IPS-20b (cell line): Measurements from ENCODE around the gene TSEN54.

ENCODE experiments used
- H3K27ac ChIP-seq: one replicate; pipeline ENCODE4 v1.5.1; 2013; ENCODE audit warnings: low read length
- H3K27me3 ChIP-seq: 2 replicates; pipeline ENCODE4 v1.6.1; 2013; ENCODE audit warnings: mild to moderate bottlenecking, low read length, inconsistent platforms; ENCODE audit not compliant: insufficient read depth
- H3K36me3 ChIP-seq: 2 replicates; pipeline ENCODE4 v1.6.1; 2013; ENCODE audit warnings: low read depth, mild to moderate bottlenecking, inconsistent platforms, low read length, moderate library complexity; ENCODE audit not compliant: insufficient read depth
- H3K4me1 ChIP-seq: 2 replicates; pipeline ENCODE4 v1.6.1; 2013; ENCODE audit warnings: mild to moderate bottlenecking, control low read depth, inconsistent platforms, low read length, moderate library complexity; ENCODE audit not compliant: insufficient read depth
- H3K4me3 ChIP-seq: 2 replicates; pipeline ENCODE4 v1.5.1; 2013; ENCODE audit warnings: mild to moderate bottlenecking, low read length, inconsistent platforms
- H3K9ac ChIP-seq: 2 replicates; pipeline ENCODE4 v1.6.1; 2013; ENCODE audit warnings: low read depth, mild to moderate bottlenecking, inconsistent platforms, low read length, moderate library complexity
- H3K9me3 ChIP-seq: 2 replicates; pipeline ENCODE4 v1.6.1; 2013; ENCODE audit warnings: mild to moderate bottlenecking, low read depth, low read length, inconsistent platforms; ENCODE audit not compliant: insufficient read depth

TSEN54 gene

DNA sequence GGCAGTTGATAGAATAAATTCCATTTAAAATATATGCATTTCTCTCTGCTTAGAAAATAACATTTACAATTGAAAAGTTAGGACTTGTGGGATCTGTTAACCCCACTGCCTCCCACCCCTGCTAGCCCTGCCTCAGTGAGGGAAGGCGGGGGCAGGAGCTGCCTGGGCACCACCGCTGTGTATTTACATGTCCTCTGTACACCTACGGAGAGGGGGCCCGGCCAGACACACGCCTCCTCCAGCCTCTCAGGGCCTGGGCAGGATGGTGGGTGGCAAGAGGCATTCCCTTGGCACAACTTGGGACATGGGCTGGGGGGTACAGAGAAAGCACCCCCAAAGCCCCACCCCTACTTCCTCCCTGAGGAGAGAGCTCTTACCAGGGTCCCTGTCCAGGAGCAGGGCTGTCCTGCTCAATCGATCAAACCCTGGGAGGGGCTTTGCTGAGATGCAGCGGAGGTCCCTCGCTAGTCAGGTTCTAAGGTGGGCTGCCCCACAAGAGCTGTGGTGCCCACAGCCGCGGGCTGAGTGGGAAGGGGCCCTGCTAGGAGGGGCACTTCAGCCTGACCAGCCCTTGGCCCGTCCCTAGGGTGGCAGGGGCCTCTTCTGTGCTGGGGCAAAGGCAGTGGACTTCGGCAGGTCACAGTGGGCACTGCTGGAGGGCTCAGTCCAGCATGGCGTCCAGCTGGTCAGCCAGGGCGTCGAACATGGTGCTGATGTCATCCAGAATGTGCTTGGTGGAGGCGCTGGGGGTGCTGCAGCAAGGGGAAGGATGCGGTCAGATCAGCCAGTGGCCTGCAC, 15.7 kb upstream of the TSEN54 start:
- no peak overlapping the region for H3K27ac ChIP-seq
- no peaks in the 10 kb centered on the region for H3K4me1 ChIP-seq
- no peak overlapping the region for H3K9ac ChIP-seq
- no peaks in the 10 kb centered on the region for H3K27me3 ChIP-seq
- no peak overlapping the region for H3K4me3 ChIP-seq
- H3K36me3 ChIP-seq, result peaks cover 44% of the 10 kb centered on the region
- no peaks in the 10 kb centered on the region for H3K9me3 ChIP-seq

DNA sequence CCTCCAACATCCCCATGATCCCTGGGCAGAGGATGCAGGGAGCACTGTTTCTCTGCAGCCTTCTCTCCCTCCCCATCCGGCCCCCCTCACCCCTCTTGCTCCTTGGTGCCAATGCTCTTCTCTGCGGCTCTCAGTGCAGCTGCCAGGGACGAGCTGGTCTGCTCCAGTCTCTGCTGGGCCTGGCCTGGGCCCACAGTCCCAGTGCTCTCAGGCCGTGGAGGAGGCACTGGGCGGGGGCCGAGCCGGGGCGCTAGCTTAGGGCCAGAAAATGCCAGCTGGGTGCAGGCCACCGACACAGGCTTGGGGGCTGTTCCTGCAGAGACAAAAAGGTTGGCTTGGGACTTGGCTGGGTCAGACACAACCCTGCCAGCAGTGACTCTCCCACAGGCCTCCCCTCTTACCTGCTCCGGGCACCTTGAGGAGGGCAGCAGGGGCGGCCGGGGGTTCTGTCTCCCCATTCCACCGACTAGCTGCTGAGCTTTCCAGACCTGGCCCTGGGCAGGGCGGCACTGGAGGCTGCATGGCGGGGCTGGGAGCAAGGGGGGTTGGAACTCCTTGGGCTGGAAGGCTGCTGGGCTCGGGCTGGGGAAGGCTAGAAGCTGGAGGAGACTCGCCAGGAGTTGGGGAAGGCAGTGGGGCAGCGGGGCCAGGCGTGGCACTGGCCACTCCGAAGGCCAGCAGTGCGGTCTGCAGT, 14.8 kb upstream of the TSEN54 start:
- peaks cover 48% of the 10 kb centered on the region for H3K36me3 ChIP-seq
- H3K4me3 ChIP-seq, result no peak overlapping the region
- H3K4me1 ChIP-seq, result no peaks in the 10 kb centered on the region
- H3K9me3 ChIP-seq, result no peaks in the 10 kb centered on the region
- no peak overlapping the region for H3K27ac ChIP-seq
- H3K27me3 ChIP-seq, result no peaks in the 10 kb centered on the region
- no peak overlapping the region for H3K9ac ChIP-seq

DNA sequence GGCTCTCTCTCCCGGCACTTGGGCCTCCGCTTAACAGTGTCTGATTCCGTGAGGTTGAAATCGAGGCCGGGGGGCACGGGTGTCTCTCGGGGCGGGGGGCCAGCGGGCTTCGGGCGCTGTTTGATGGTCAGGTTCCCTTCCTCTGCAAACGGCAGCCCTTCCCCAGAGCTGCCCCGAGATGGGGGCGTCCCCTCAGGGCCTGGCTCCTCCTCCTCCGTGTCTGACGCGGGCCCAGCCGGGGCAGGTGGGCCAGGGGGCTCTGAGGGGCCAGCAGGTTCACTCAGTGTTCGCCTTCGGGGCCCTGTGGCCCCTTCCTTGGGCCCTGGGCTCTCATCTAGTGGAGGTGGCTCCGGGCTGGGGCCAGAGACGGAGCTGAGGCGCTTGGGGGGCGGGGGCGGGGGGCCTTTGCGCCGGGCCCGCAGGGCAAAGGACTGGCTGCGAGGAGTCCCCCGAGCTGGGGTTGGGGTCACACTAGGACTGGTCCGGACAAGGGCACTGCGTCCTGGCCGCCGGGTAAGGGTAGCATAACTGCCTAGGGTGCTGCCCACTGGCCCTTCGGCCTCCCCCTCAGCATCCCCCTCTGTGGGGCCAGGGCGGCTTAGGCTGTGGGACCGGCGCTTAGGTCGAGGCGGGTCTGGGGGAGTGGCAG, 14.1 kb upstream of the TSEN54 start:
- Histone ChIP-seq H3K9me3 (no peaks in the 10 kb centered on the region), H3K4me3 (no peak overlapping the region), H3K27me3 (no peaks in the 10 kb centered on the region), H3K27ac (no peak overlapping the region), H3K4me1 (no peaks in the 10 kb centered on the region), H3K9ac (no peak overlapping the region), H3K36me3 (peaks cover 48% of the 10 kb centered on the region)

DNA sequence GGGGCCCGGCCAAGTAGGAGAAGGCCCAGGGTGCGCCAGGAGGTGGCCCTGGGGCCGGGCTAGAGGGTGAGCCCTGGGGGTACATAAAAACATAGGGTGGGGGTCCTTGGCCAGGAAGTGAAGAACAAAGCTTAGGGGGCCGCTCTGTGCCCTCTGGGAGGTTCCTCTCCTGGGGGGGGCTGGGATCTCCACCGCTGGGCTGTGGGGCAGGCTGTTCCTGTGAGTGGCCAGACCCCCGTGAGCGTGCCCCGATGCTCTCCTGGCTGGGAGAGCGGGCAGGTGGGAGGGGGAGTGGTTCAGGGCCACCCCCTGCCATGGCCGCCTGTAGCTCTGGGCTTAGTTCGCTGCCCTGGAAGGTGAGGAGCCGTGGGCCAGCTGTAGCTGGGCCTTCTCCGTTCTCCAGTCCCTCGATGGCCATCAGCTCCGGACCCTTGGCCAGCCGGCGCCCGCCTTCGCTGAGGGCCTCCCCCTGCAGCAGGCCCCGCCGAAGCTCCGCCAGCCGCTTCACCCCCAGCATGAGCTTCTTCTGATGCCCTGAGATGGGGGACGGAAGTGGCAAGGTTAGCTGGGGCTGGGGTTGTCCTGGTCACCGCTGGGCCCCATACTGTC, 13.5 kb upstream of the TSEN54 start:
- Histone ChIP-seq H3K9ac (no peak overlapping the region), H3K9me3 (no peaks in the 10 kb centered on the region), H3K4me3 (no peak overlapping the region), H3K4me1 (no peaks in the 10 kb centered on the region), H3K27ac (no peak overlapping the region), H3K27me3 (no peaks in the 10 kb centered on the region), H3K36me3 (peaks cover 49% of the 10 kb centered on the region)

DNA sequence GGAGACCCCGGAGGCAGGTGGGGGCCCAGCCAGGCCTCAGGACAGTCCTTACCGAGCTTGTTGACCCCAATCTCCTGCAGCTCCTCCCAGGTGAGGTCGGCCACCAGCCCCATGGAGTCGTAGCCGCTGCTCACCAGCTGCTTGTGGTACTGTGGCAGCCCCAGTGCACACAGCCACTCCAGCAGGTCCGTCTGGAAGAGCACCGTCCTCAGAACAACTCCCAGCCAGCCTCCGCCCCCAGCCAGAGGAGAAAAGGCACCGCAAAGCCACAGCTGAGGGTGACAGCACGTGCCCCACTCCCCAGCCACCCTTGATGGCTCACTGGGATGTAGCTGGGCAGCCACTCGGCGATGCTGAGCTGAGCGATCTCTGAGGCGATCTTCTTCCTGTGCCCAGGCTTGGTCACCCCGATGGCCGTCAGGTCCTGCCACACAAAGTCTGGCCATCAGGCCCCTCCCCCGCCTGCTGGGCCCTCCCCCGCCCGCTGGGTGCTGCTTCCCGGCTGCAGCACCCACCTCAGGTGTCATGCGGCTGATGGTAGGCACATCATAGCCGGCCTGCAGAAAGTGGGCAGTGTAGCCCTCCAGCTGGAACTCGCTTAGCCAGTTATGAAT, 12.9 kb upstream of the TSEN54 start:
- no peaks in the 10 kb centered on the region for H3K4me1 ChIP-seq
- H3K36me3 ChIP-seq, result peaks cover 45% of the 10 kb centered on the region
- no peak overlapping the region for H3K9ac ChIP-seq
- no peaks in the 10 kb centered on the region for H3K9me3 ChIP-seq
- no peaks in the 10 kb centered on the region for H3K27me3 ChIP-seq
- no peak overlapping the region for H3K27ac ChIP-seq
- H3K4me3 ChIP-seq, result no peak overlapping the region

DNA sequence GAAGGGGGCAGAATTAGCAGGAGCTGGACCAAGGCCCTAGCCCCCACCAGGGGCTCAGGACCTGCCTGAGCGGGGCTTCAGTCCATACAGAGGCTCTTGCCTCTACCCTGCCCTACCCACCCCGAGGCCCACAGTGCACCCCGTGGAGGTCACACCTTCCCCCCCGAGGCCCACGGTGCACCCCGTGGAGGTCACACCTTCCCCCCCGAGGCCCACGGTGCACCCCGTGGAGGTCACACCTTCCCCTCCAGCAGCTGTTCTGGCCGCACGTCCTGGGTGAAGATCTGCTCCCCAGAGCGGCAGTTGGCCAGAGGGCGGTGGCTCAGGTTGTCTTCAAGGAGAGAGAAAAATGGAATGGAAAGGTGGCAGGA, 12.4 kb upstream of the TSEN54 start:
- no peak overlapping the region for H3K9ac ChIP-seq
- H3K9me3 ChIP-seq, result no peaks in the 10 kb centered on the region
- no peaks in the 10 kb centered on the region for H3K27me3 ChIP-seq
- H3K36me3 ChIP-seq, result peaks cover 46% of the 10 kb centered on the region
- H3K4me3 ChIP-seq, result no peak overlapping the region
- no peaks in the 10 kb centered on the region; the same call in 1 of the 2 replicates for H3K4me1 ChIP-seq
- H3K27ac ChIP-seq, result no peak overlapping the region

DNA sequence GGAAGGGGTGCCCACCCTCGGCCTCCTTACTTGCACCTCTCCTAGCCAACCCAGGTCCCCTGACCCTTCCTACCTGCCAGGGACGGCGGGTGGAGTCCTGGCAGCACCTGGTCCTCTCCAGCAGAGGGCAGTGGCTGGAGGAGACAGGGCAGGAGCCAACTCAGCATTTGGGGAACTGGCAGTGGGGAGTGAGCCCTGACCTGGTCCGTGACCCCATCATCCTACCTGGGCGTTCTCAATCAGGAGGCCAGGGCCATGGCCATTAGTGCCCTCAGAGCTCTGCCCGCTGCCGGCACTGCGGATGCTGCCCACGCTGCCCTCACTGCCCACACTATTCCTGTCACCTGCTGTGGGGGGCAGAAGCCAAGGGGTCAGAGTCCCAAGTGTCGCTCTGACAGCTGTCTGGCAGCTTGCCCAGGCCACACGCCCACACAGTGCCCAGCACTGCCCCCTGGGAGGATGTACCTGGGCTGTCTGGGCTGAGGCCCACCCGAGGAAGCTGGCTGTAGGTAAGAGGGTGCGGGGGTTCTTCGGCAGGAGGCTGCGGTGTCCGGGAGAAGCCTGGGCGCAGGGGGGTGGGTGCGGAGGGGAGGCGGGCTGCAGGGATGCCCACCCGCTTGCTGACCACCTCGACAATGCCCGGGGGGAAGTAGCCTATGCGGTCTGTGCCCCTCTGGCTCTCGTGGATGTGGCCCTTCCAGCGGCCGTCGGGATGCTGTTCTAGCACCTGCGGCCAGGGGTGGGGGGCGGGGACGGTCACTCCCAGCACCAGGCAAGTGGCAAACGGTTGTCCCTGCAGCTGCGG, 11.8 kb upstream of the TSEN54 start:
- Histone ChIP-seq H3K4me1 (no peaks in the 10 kb centered on the region; the same call in 1 of the 2 replicates), H3K27ac (no peak overlapping the region), H3K36me3 (peaks cover 41% of the 10 kb centered on the region), H3K27me3 (no peaks in the 10 kb centered on the region), H3K4me3 (no peak overlapping the region), H3K9ac (no peak overlapping the region), H3K9me3 (no peaks in the 10 kb centered on the region)

DNA sequence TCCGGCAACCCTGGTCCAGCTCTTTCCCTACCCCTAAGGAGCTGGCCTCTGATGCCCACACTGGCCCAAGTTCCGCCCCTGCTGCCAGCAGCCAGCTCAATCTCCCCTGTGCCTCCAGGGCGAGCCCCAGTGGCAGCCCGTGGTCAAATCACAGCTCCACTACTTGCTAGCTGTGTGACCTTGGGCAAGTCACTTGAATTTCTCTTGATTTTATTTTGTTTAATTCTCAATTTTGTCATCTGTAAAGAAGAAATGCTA, 11.2 kb upstream of the TSEN54 start:
- H3K36me3 ChIP-seq, result peaks cover 36% of the 10 kb centered on the region
- no peak overlapping the region for H3K27ac ChIP-seq
- H3K4me3 ChIP-seq, result no peak overlapping the region
- H3K4me1 ChIP-seq, result no peaks in the 10 kb centered on the region; the same call in 1 of the 2 replicates
- no peak overlapping the region for H3K9ac ChIP-seq
- H3K27me3 ChIP-seq, result no peaks in the 10 kb centered on the region
- no peaks in the 10 kb centered on the region for H3K9me3 ChIP-seq

DNA sequence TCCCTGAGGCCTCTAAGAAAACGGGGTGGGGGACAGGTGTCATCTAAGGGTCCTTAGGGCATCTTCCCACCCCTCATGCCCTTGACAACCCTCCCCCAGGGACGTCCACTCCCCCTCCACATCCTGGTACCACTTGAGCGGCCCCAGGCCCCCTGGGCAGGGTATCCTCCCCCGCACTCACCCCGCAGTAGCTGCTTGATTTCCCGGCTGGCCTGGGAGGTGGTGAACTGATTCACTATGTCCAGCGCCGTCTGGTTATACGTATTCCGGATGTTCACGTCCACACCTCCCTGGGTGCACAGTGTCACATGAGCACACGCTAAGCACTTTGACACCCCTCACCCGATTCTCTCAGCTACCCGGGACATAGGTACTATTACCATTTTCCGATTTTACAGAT, 10.7 kb upstream of the TSEN54 start:
- Histone ChIP-seq H3K9ac (no peak overlapping the region), H3K36me3 (peaks cover 33% of the 10 kb centered on the region), H3K4me1 (no peaks in the 10 kb centered on the region; the same call in 1 of the 2 replicates), H3K27ac (no peak overlapping the region), H3K27me3 (no peaks in the 10 kb centered on the region), H3K9me3 (no peaks in the 10 kb centered on the region), H3K4me3 (no peak overlapping the region)

DNA sequence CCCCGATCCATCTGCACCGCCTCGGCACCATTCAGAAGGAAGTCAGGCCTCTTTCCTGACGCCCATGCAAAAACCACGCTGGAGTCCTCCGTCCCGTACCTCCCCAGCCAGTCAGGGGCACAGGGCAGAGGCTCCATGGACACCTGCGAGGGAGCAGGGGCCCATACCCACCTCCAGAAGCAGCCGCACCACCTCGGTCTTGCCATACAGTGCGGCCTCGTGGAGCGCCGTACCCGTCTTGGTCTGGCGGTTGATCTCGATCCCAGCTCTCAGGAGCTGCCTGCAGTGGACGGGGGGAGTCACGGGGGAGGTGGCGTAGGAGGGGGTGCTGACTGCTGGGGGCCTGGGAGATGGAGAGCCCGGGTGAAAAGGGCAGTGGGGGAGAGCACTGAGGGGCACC, 10.2 kb upstream of the TSEN54 start:
- Histone ChIP-seq H3K9me3 (no peaks in the 10 kb centered on the region), H3K27me3 (no peaks in the 10 kb centered on the region), H3K36me3 (peaks cover 34% of the 10 kb centered on the region), H3K27ac (no peak overlapping the region), H3K4me3 (no peak overlapping the region), H3K9ac (no peak overlapping the region), H3K4me1 (no peaks in the 10 kb centered on the region; the same call in 1 of the 2 replicates)

DNA sequence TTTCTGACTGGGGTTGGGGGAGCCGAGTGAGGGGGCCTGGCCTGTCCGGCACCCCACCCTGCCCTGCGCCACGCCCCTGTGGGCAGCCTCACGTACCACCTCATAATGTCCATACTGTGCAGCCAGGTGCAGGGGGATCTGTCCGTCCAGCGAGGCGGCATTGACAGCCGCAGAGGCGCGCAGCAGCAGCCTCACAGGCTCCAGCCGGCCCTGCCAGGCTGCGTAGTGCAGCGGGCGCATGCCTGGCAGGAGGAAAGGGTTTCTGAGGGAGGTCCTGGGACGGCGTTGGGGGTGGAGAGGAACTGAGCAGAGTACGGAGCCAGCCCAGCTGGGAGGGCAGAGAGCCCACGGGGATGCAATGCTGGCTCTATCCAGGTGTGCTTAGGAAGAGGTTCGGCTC, 9.4 kb upstream of the TSEN54 start:
- H3K27ac ChIP-seq, result no peak overlapping the region
- H3K4me1 ChIP-seq, result no peaks in the 10 kb centered on the region; the same call in 1 of the 2 replicates
- H3K4me3 ChIP-seq, result no peak overlapping the region
- no peaks in the 10 kb centered on the region for H3K9me3 ChIP-seq
- peaks cover 34% of the 10 kb centered on the region for H3K36me3 ChIP-seq
- no peaks in the 10 kb centered on the region for H3K27me3 ChIP-seq
- no peak overlapping the region for H3K9ac ChIP-seq
